Measurements from ENCODE around the gene METTL26.
"Not testable (repeated sequence)": the region's sequence is repeated elsewhere in the genome, so short reads cannot be mapped to it uniquely, and the experiment has no call there.

Gene METTL26

GRCh38 chr16:603933-604332 lies 32.2 kb downstream of the METTL26 start:
- Histone ChIP-seq H3K36me3 (ENCODE audit: low read length) (no peaks in the 10 kb centered on the region), H3K79me2 (ENCODE audit: insufficient read depth, low read length) (no peaks in the 10 kb centered on the region)
- TF ChIP-seq CTCF (IDR thresholded peaks at IDR 0.05; ENCODE audit: insufficient read depth, low read length, poor library complexity, severe bottlenecking) (no peak), EZH2phosphoT487 (conservative IDR thresholded peaks at IDR 0.05; ENCODE audit: low read length) (no peak)

GRCh38 chr16:600781-601180 lies 35.3 kb downstream of the METTL26 start:
- no peaks in the 10 kb centered on the region for H3K27me3 ChIP-seq (ENCODE audit: low read length)
- no peak overlapping the region for H3K4me2 ChIP-seq (ENCODE audit: low read depth, low read length, poor library complexity, severe bottlenecking)
- no peak overlapping the region for H2AFZ ChIP-seq (ENCODE audit: low read depth, low read length, severe bottlenecking)
- H3K79me2 ChIP-seq (ENCODE audit: insufficient read depth, low read length) = no peaks in the 10 kb centered on the region
- no peaks in the 10 kb centered on the region for H3K36me3 ChIP-seq (ENCODE audit: low read length)
- no peaks in the 10 kb centered on the region for H3K9me3 ChIP-seq (ENCODE audit: insufficient read depth, low read length)
- peak; percentile 15 for TF ChIP-seq CTCF (IDR thresholded peaks at IDR 0.05; ENCODE audit: insufficient read depth, low read length, poor library complexity, severe bottlenecking)
- no peak for TF ChIP-seq EZH2phosphoT487 (conservative IDR thresholded peaks at IDR 0.05; ENCODE audit: low read length)
- H4K20me1 ChIP-seq (ENCODE audit: low read depth, low read length) = no peaks in the 10 kb centered on the region; the same call in 1 of the 2 replicates
- H3K27ac ChIP-seq (ENCODE audit: low read depth, low read length) = no peak overlapping the region
- H3K9ac ChIP-seq (ENCODE audit: low read length) = no peak overlapping the region
- H3K4me3 ChIP-seq (ENCODE audit: insufficient read depth, low read length, poor library complexity, severe bottlenecking) = no peak overlapping the region
- H3K9me2 ChIP-seq (replicated peaks; ENCODE audit: insufficient read depth, low read length) = no peaks in the 10 kb centered on the region
- no peaks in the 10 kb centered on the region for H3F3A ChIP-seq (ENCODE audit: insufficient read depth)

More at GRCh38 chr16:603933-604332, 32.2 kb downstream of the METTL26 start:
- no peaks in the 10 kb centered on the region for H3F3A ChIP-seq (ENCODE audit: insufficient read depth)
- H2AFZ ChIP-seq (ENCODE audit: low read depth, low read length, severe bottlenecking) = no peak overlapping the region
- no peaks in the 10 kb centered on the region; the same call in 1 of the 2 replicates for H4K20me1 ChIP-seq (ENCODE audit: low read depth, low read length)
- no peaks in the 10 kb centered on the region for H3K27me3 ChIP-seq (ENCODE audit: low read length)
- no peak overlapping the region for H3K27ac ChIP-seq (ENCODE audit: low read depth, low read length)
- no peak overlapping the region for H3K4me3 ChIP-seq (ENCODE audit: insufficient read depth, low read length, poor library complexity, severe bottlenecking)
- H3K9me2 ChIP-seq (replicated peaks; ENCODE audit: insufficient read depth, low read length) = no peaks in the 10 kb centered on the region
- H3K4me2 ChIP-seq (ENCODE audit: low read depth, low read length, poor library complexity, severe bottlenecking) = no peak overlapping the region
- no peaks in the 10 kb centered on the region for H3K9me3 ChIP-seq (ENCODE audit: insufficient read depth, low read length)
- H3K9ac ChIP-seq (ENCODE audit: low read length) = no peak overlapping the region

- H3K27me3 ChIP-seq (ENCODE audit: low read length) = no peaks in the 10 kb centered on the region
- TF ChIP-seq EZH2phosphoT487 (conservative IDR thresholded peaks at IDR 0.05; ENCODE audit: low read length) (no peak), CTCF (IDR thresholded peaks at IDR 0.05; ENCODE audit: insufficient read depth, low read length, poor library complexity, severe bottlenecking) (no peak)
- no peaks in the 10 kb centered on the region for H3K9me3 ChIP-seq (ENCODE audit: insufficient read depth, low read length)
- H2AFZ ChIP-seq (ENCODE audit: low read depth, low read length, severe bottlenecking) = no peak overlapping the region
- H3K9me2 ChIP-seq (replicated peaks; ENCODE audit: insufficient read depth, low read length) = no peaks in the 10 kb centered on the region
- H3K79me2 ChIP-seq (ENCODE audit: insufficient read depth, low read length) = peaks cover under 1% of the 10 kb centered on the region; the same call in 1 of the 2 replicates
- no peak overlapping the region for H3K27ac ChIP-seq (ENCODE audit: low read depth, low read length)
- H3K36me3 ChIP-seq (ENCODE audit: low read length) = no peaks in the 10 kb centered on the region
- no peak overlapping the region for H3K9ac ChIP-seq (ENCODE audit: low read length)
- no peaks in the 10 kb centered on the region for H3F3A ChIP-seq (ENCODE audit: insufficient read depth)
- no peaks in the 10 kb centered on the region; the same call in 1 of the 2 replicates for H4K20me1 ChIP-seq (ENCODE audit: low read depth, low read length)
- no peak overlapping the region for H3K4me3 ChIP-seq (ENCODE audit: insufficient read depth, low read length, poor library complexity, severe bottlenecking)
- H3K4me2 ChIP-seq (ENCODE audit: low read depth, low read length, poor library complexity, severe bottlenecking) = no peak overlapping the region
Observed at GRCh38 chr16:598823-599739, 37.0 kb downstream of the METTL26 start.

GRCh38 chr16:597655-598054 lies 38.5 kb downstream of the METTL26 start:
- not testable (repeated sequence) for H3K4me3 ChIP-seq (ENCODE audit: insufficient read depth, low read length, poor library complexity, severe bottlenecking); H3K27me3 ChIP-seq (ENCODE audit: low read length); H3K4me2 ChIP-seq (ENCODE audit: low read depth, low read length, poor library complexity, severe bottlenecking); H3K79me2 ChIP-seq (ENCODE audit: insufficient read depth, low read length); H3F3A ChIP-seq (ENCODE audit: insufficient read depth); H3K9me2 ChIP-seq (replicated peaks; ENCODE audit: insufficient read depth, low read length); H3K27ac ChIP-seq (ENCODE audit: low read depth, low read length); H4K20me1 ChIP-seq (ENCODE audit: low read depth, low read length); H3K9me3 ChIP-seq (ENCODE audit: insufficient read depth, low read length); H3K9ac ChIP-seq (ENCODE audit: low read length); H3K36me3 ChIP-seq (ENCODE audit: low read length); H2AFZ ChIP-seq (ENCODE audit: low read depth, low read length, severe bottlenecking)
